Measurements from ENCODE around the gene MAPK12.
A peak's percentile ranks its signal among the peaks of the same experiment; 100 is the strongest.

GRCh38 chr22:50293441-50294318 is 32.2 kb upstream of the MAPK12 start:
- TF ChIP-seq POLR2A (IDR thresholded peaks at IDR 0.05; ENCODE audit: low read depth, low read length) = no peak
- no peak for TF ChIP-seq POLR2AphosphoS5 (IDR thresholded peaks at IDR 0.05; ENCODE audit: low read depth, low read length)
- no peak for TF ChIP-seq TAF1 (IDR thresholded peaks at IDR 0.05; ENCODE audit: low read depth, low read length)
- no peak for TF ChIP-seq POU2F2 (IDR thresholded peaks at IDR 0.05; ENCODE audit: low read depth, low read length)
- TF ChIP-seq SPI1 (IDR thresholded peaks at IDR 0.05; ENCODE audit: low read depth, low read length) = peak; percentile 64
